ENCODE results near the gene SYNE1. TPM values are rescaled to one million over a fixed set of nuclear protein-coding genes. Genes with fewer than 3 reads are reported as not detected.

SYNE1 gene
- total RNA-seq, 4 donors from 2014 or later: 111 to 156 (median 124) TPM

DNA sequence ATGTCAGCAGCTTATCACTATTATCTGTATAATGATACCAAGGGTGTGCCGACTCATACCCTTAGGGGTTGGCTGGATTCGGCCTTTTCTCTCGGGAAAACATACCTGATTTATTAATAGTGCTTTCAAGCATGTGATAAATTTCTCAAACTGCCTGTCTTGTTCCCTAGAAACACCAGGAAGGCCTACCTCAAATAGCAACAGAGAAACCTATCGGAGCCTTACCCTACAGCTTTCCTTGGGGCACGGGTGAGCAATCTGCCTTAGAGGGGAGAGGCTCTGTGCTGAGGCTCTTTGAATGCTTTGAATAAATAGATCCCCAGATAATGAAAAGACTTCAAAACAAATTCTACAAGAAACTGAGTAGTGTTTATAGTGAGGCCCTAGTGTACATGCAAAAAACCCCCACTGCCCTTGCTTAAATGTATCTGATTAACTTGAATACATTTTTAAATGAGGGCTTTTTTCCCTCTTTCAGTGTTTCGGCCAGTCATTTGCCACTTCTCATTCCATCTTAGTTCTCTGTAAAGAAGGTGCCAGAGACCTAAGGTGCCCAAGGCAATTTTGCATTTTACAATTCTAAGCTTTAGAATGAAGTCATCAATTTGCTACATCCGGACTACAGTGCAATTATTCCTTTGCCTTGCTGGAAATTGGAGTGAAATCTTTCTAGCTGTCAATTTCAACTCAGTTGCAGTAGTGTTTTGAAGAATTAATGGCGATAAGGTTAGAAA is 509.6 kb downstream of the SYNE1 start:
- intact Hi-C loops (cut with DNase I; ENCODE audit: low total_unique reads): loop anchor here (10.0 kb wide), 1 partner anchor 363 kb away; no protein-coding TSS in a partner anchor
- DNase-seq (ENCODE audit: low spot score in 2 of 2): no peak
- TF ChIP-seq, protein P1, sequence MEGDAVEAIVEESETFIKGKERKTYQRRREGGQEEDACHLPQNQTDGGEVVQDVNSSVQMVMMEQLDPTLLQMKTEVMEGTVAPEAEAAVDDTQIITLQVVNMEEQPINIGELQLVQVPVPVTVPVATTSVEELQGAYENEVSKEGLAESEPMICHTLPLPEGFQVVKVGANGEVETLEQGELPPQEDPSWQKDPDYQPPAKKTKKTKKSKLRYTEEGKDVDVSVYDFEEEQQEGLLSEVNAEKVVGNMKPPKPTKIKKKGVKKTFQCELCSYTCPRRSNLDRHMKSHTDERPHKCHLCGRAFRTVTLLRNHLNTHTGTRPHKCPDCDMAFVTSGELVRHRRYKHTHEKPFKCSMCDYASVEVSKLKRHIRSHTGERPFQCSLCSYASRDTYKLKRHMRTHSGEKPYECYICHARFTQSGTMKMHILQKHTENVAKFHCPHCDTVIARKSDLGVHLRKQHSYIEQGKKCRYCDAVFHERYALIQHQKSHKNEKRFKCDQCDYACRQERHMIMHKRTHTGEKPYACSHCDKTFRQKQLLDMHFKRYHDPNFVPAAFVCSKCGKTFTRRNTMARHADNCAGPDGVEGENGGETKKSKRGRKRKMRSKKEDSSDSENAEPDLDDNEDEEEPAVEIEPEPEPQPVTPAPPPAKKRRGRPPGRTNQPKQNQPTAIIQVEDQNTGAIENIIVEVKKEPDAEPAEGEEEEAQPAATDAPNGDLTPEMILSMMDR (IDR thresholded peaks at IDR 0.05): no peak
- TF ChIP-seq POLR2A (IDR thresholded peaks at IDR 0.05): no peak
- 60 to 64% methylated on average over 8 of the region's 8 CpGs for WGBS, 2 donors
- no peak overlapping the region for H3K4me3 ChIP-seq (ENCODE audit: low read depth, poor library complexity, severe bottlenecking)

DNA sequence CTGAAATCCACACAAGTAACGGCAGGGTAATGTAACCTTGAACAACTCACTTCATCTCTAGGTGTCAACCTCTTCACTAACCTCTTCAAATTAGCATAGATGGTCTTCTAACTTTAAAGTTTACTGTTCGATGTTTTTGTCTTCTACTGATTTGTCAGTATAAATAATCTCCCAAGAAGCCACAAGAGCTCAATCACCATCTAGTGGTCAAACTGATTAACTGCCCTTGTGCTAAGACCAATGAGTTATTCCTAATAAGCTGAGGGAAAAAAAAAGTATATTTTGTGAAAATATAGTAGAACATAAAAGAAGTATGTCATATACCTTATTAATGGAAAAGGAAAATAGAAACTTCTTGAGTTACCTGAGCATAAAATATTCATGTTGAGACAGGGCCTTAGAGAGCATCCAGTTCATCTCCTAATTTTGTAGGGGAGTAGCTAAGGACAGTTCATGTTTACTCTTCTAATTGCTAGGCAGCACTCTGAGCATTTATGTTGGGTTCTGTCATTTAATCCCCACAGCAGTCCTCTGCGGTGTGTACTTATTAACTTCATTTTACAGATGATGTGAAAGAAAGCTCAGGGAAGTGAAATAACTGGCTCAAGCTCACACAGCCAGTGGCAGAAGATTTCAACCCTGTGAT is 512.6 kb downstream of the SYNE1 start:
- TF ChIP-seq, protein P1 (IDR thresholded peaks at IDR 0.05): no peak
- TF ChIP-seq POLR2A (IDR thresholded peaks at IDR 0.05): no peak
- no peak for DNase-seq (ENCODE audit: low spot score in 2 of 2)
- 38 to 45% methylated on average over 3 of the region's 3 CpGs for WGBS, 2 donors
- intact Hi-C loops (cut with DNase I; ENCODE audit: low total_unique reads): loop anchor here (10.0 kb wide), 1 partner anchor 360 kb away; no protein-coding TSS in a partner anchor
- H3K4me3 ChIP-seq (ENCODE audit: low read depth, poor library complexity, severe bottlenecking): no peak overlapping the region

DNA sequence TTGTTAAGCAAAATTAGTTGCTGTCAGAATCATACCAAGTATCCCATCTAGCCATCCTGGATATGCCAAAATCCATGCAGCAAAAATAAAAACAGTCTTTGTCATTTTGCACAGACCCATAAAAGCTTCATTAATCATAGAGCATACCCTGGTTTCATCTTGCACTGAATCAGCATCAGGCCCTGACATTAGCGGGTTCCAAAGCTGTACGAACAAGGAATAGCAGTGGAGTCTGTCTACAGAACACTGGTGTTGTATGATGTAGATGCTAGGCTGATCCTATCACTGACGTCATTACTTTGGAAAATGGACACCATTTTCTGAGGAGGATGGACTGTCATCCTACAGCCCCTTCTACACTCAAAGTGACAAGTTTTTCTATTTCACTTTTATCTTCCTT is 514.1 kb downstream of the SYNE1 start:
- DNase-seq (ENCODE audit: low spot score in 2 of 2): no peak
- no peak for TF ChIP-seq POLR2A (IDR thresholded peaks at IDR 0.05)
- TF ChIP-seq, protein P1 (IDR thresholded peaks at IDR 0.05): no peak
- intact Hi-C loops (cut with DNase I; ENCODE audit: low total_unique reads): loop anchor here (10.0 kb wide), 1 partner anchor 358 kb away; no protein-coding TSS in a partner anchor
- WGBS, 2 donors: 92 to 94% methylated on average over 3 of the region's 3 CpGs
- H3K4me3 ChIP-seq (ENCODE audit: low read depth, poor library complexity, severe bottlenecking): no peak overlapping the region

DNA sequence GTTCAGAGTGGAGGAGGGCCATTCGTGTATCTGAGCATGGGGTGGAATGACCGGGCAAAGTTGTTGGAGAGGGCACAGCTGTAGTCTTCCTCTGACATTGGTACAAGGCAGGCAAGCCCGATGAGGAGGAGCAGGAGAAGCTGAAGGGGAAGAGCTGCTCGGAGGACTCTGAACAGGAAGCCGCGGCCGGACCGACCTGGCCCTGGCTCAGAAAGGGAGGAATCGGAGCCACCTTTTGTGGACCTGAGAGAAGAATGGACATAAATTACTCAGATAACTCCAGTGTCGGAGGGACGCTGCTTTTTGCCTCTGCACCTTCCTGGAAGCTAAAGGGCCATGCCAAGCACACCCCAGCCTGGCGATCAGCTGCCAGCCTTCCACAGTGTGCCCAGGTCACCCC is 514.7 kb downstream of the SYNE1 start:
- 91 to 96% methylated on average over 12 of the region's 12 CpGs for WGBS, 2 donors
- intact Hi-C loops (cut with DNase I; ENCODE audit: low total_unique reads): loop anchor here (10.0 kb wide), 1 partner anchor 358 kb away; no protein-coding TSS in a partner anchor
- no peak for DNase-seq (ENCODE audit: low spot score in 2 of 2)
- H3K4me3 ChIP-seq (ENCODE audit: low read depth, poor library complexity, severe bottlenecking): no peak overlapping the region
- TF ChIP-seq POLR2A (IDR thresholded peaks at IDR 0.05): no peak
- TF ChIP-seq, protein P1 (IDR thresholded peaks at IDR 0.05): no peak

DNA sequence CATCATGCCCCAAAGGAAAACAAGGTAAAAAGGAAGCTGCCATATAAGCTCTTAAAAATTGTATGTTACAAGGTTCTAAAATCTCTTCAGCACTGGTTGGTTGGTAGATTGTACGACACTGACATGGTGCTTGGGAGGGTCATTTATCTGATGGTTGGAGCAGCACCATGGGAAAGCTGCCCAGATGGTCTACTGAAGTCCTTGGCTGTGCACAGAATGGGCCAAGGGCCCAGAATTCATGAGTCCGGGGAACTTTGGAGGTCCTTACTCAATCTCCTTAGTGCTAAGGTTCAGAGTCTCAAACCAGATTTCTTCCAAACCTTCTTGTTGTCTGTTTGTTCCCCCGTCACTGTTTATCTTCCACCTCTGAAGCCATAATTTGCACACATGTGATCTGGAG is 515.3 kb downstream of the SYNE1 start:
- H3K4me3 ChIP-seq (ENCODE audit: low read depth, poor library complexity, severe bottlenecking): no peak overlapping the region
- intact Hi-C loops (cut with DNase I; ENCODE audit: low total_unique reads): loop anchor here (10.0 kb wide), 1 partner anchor 357 kb away; no protein-coding TSS in a partner anchor
- 61 to 75% methylated on average over 3 of the region's 3 CpGs for WGBS, 2 donors
- DNase-seq (ENCODE audit: low spot score in 2 of 2): no peak
- TF ChIP-seq, protein P1 (IDR thresholded peaks at IDR 0.05): no peak
- TF ChIP-seq POLR2A (IDR thresholded peaks at IDR 0.05): no peak
